Upper lobe of left lung (tissue), 4 donors: ENCODE data around the gene HNRNPH2.

Source experiments
- CTCF ChIP-seq, 6 experiments: fragments of 450-650 bp in 4 of 6; fragments of 200-600 bp in 2 of 6; sonication (generic) in 2 of 6; IDR thresholded peaks; one replicate each; pipeline ENCODE4 v1.5.1; 2016 to 2019; ENCODE audit warnings: antibody characterized with exemption in 6 of 6
- EP300 ChIP-seq, 4 donors: sonication (generic); formaldehyde crosslinking; IDR thresholded peaks; one replicate each; pipeline ENCODE4 v1.5.1; 2017; ENCODE audit warnings: antibody characterized with exemption in 4 of 4, control low read depth in 2 of 4
- POLR2AphosphoS5 ChIP-seq, 2 donors: sonication (generic); formaldehyde crosslinking; IDR thresholded peaks; one replicate each; pipeline ENCODE4 v1.5.1; 2017; ENCODE audit warnings: antibody characterized with exemption in 2 of 2

DNA sequence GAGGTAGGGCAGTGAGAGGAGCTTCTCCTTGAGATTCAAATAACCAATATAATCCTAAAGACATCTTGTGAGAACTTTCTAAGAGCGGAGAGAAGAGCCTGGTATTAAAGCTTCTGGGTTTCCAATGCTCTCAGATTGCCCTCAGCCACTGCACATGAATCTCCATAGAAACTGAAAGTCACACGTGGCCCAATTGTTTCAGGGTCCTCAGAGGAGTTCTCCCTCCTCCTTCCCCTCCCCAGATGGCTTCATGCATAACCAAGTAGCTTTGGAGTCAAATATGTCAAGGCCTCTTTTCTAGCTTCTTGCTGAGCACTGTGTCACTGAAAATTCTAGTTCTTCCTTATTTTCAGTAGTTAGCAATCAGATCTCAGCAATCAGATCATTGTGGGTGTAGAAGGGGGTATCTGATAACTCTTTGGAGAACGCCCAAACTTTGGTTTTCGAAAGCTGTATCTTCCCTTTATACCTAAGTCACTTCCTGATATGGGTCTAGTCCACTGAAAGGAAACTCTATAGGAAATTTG, 24.3 kb upstream of the HNRNPH2 start:
- TF ChIP-seq CTCF (IDR thresholded peaks at IDR 0.05) (no peak), EP300 (IDR thresholded peaks at IDR 0.05) (no peak), POLR2AphosphoS5 (IDR thresholded peaks at IDR 0.05) (no peak)
